PC-3 (cell line): ENCODE data around the gene DNAH1. TPM values are rescaled to one million over a fixed set of nuclear protein-coding genes. Genes with fewer than 3 reads are reported as not detected.

ENCODE experiments used
- ATAC-seq: fragments of 200-7000 bp; cut with Tn5 transposase; 2 replicates; pipeline ENCODE4 v1.9.1; 2020; ENCODE audit warnings: mild to moderate bottlenecking, moderate library complexity
- BruUV-seq: library from RNA; stranded (reverse); fragments of 400-500 nt; replicated peaks from 2 replicates; lab custom pipeline; 2021; lab: Mats Ljungman, UMichigan
- CTCF ChIA-PET: fragments of 300-600 bp; sonication (Branson Sonifier 250); formaldehyde crosslinking; loops from one replicate; lab custom pipeline; 2022; ENCODE audit warnings: antibody characterized with exemption; lab: Charles Lee
- POLR2A ChIA-PET: fragments of 300-600 bp; sonication (Branson Sonifier 250); formaldehyde crosslinking; loops from one replicate; lab custom pipeline; 2022; ENCODE audit warnings: antibody characterized with exemption; ENCODE audit not compliant: unreplicated experiment; lab: Charles Lee
- DNase-seq: peaks from one replicate; pipeline ENCODE4 v3.0.0-alpha.2; 2015
- H2AFZ ChIP-seq: fragments of 300-600 bp; sonication (generic); 2 replicates; pipeline ENCODE4 v1.6.0; 2016; ENCODE audit warnings: antibody characterized with exemption, low read length
- H3F3A ChIP-seq: fragments of 300-600 bp; sonication (generic); one replicate; pipeline ENCODE4 v1.6.0; 2017; ENCODE audit warnings: antibody characterized with exemption, low read length, control low read depth, mild to moderate bottlenecking; ENCODE audit not compliant: unreplicated experiment
- H3K27ac ChIP-seq: fragments of 300-600 bp; sonication (generic); 2 replicates; pipeline ENCODE4 v1.5.1; 2016; ENCODE audit warnings: mild to moderate bottlenecking, low read length
- H3K27me3 ChIP-seq: fragments of 300-600 bp; sonication (generic); 2 replicates; pipeline ENCODE4 v1.6.1; 2016; ENCODE audit warnings: low read length, mixed read lengths
- H3K36me3 ChIP-seq: fragments of 300-600 bp; sonication (generic); 2 replicates; pipeline ENCODE4 v1.6.1; 2016; ENCODE audit warnings: low read depth, mixed run types, low read length, mixed read lengths
- H3K4me1 ChIP-seq: fragments of 300-600 bp; sonication (generic); 2 replicates; pipeline ENCODE4 v1.5.1; 2016; ENCODE audit warnings: low read length; ENCODE audit not compliant: insufficient read depth
- H3K4me2 ChIP-seq: fragments of 300-600 bp; sonication (generic); 2 replicates; pipeline ENCODE4 v1.6.0; 2016; ENCODE audit warnings: low read length
- H3K4me3 ChIP-seq: fragments of 300-600 bp; sonication (generic); 2 replicates; pipeline ENCODE4 v1.5.1; 2016; ENCODE audit warnings: mild to moderate bottlenecking, low read length, mixed read lengths
- H3K79me2 ChIP-seq: fragments of 300-600 bp; sonication (generic); 2 replicates; pipeline ENCODE4 v1.6.1; 2017; ENCODE audit warnings: low read length, mixed read lengths
- H3K9ac ChIP-seq: fragments of 300-600 bp; sonication (generic); 2 replicates; pipeline ENCODE4 v1.6.0; 2016; ENCODE audit warnings: mild to moderate bottlenecking, low read length
- H3K9me2 ChIP-seq: fragments of 300-600 bp; sonication (generic); replicated peaks from 2 replicates; pipeline ENCODE4 v1.6.1; 2016; ENCODE audit warnings: mixed run types, low read length, mixed read lengths
- H3K9me3 ChIP-seq: fragments of 300-600 bp; sonication (generic); 2 replicates; pipeline ENCODE4 v1.6.1; 2016; ENCODE audit warnings: low read length, mixed read lengths
- H4K20me1 ChIP-seq: fragments of 300-600 bp; sonication (generic); 2 replicates; pipeline ENCODE4 v1.6.1; 2016; ENCODE audit warnings: low read length, mixed read lengths
- CTCF ChIP-seq: fragments of 300-600 bp; sonication (generic); conservative IDR thresholded peaks from 2 replicates; pipeline ENCODE4 v1.5.1; 2017; ENCODE audit warnings: antibody characterized with exemption, low read depth, mild to moderate bottlenecking, low read length
- EZH2 ChIP-seq: fragments of 300-600 bp; sonication (generic); IDR thresholded peaks from one replicate; pipeline ENCODE4 v1.6.1; 2017; ENCODE audit warnings: antibody characterized with exemption, mild to moderate bottlenecking, low read length; ENCODE audit not compliant: unreplicated experiment
- EZH2phosphoT487 ChIP-seq: fragments of 300-600 bp; sonication (generic); IDR thresholded peaks from 2 replicates; pipeline ENCODE4 v1.6.1; 2018; ENCODE audit warnings: mild to moderate bottlenecking, antibody characterized with exemption, low read length, borderline replicate concordance
- intact Hi-C: fragments of 100-400 bp; cut with micrococcal nuclease; formaldehyde crosslinking; loops from 2 replicates; pipeline ENCODE4 v1.9.0; 2023
- total RNA-seq: library from RNA; depleted of rRNA; stranded (reverse); fragments of >200 nt; gene quantifications from 2 replicates; pipeline ENCODE4 v1.2.3, GENCODE V29; 2014

Gene DNAH1
- total RNA-seq, 1 experiment from 2014 or later = 2.2 TPM

DNA sequence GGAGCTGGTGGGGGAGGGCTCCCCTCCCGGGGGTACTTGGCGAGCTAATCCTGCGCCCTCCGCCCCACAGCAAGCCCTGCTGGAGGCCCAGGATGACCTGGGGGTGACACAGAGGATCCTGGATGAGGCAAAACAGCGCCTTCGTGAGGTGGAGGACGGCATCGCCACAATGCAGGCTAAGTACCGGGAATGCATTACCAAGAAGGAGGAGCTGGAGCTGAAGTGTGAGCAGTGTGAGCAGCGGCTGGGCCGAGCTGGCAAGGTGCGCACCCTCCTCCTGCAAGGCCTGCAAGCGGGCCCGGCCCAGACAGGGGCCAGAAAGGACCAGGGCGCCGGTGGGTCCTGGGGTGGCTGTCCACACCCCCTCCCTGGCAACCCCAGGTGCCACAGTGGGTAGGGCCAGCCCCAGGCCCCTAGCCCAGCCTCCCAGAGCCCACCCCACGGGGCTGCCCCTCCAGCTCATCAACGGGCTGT, 72.3 kb downstream of the DNAH1 start:
- no peaks in the 10 kb centered on the region for H3K27me3 ChIP-seq
- H3K9me2 ChIP-seq = no peaks in the 10 kb centered on the region
- H3K4me2 ChIP-seq = no peak overlapping the region
- CTCF ChIA-PET = no interaction called here
- no peak overlapping the region for H2AFZ ChIP-seq
- no peaks in the 10 kb centered on the region for H3K4me1 ChIP-seq
- DNase-seq (no peak), ATAC-seq (no peak)
- H3K9me3 ChIP-seq = no peaks in the 10 kb centered on the region
- intact Hi-C loops = no loop called here
- no peaks in the 10 kb centered on the region for H3F3A ChIP-seq
- H3K9ac ChIP-seq = no peak overlapping the region
- BruUV-seq = no TSS peak
- no peak overlapping the region for H3K27ac ChIP-seq
- POLR2A ChIA-PET = no interaction called here
- no peaks in the 10 kb centered on the region for H4K20me1 ChIP-seq
- no peaks in the 10 kb centered on the region for H3K36me3 ChIP-seq
- TF ChIP-seq EZH2phosphoT487 = no peak
- peak; percentile 19; the same call in 1 of the 2 replicates for TF ChIP-seq CTCF
- TF ChIP-seq EZH2 = no peak
- no peaks in the 10 kb centered on the region for H3K79me2 ChIP-seq
- H3K4me3 ChIP-seq = no peak overlapping the region

GRCh38 chr3:52388933-52389332, 72.8 kb downstream of the DNAH1 start:
- no peak overlapping the region for H3K27ac ChIP-seq
- CTCF ChIA-PET = interaction anchor here (0.6 kb wide), 1 partner anchor 23 kb away, joined by 3 read pairs; no protein-coding TSS in a partner anchor

More at GRCh38 chr3:52388933-52389332, 72.8 kb downstream of the DNAH1 start:
- BruUV-seq = no TSS peak
- Histone ChIP-seq H3K9me3 (no peaks in the 10 kb centered on the region), H2AFZ (no peak overlapping the region), H3K4me2 (no peak overlapping the region), H3F3A (no peaks in the 10 kb centered on the region), H4K20me1 (no peaks in the 10 kb centered on the region), H3K4me1 (no peaks in the 10 kb centered on the region), H3K36me3 (no peaks in the 10 kb centered on the region), H3K27me3 (no peaks in the 10 kb centered on the region), H3K79me2 (no peaks in the 10 kb centered on the region), H3K9ac (no peak overlapping the region), H3K9me2 (no peaks in the 10 kb centered on the region), H3K4me3 (no peak overlapping the region)
- no peak for TF ChIP-seq EZH2
- peak; percentile 28; the same call in 1 of the 2 replicates for TF ChIP-seq CTCF
- DNase-seq (peak; percentile 14), ATAC-seq (peak; percentile 61)
- POLR2A ChIA-PET = no interaction called here
- intact Hi-C loops = no loop called here
